GM18907 (cell line): ENCODE data around the gene ZEB1.
"Not testable (repeated sequence)": the region's sequence is repeated elsewhere in the genome, so short reads cannot be mapped to it uniquely, and the experiment has no call there.

ENCODE experiments used
- ATAC-seq: cut with Tn5 transposase; IDR thresholded peaks from one replicate; pipeline ENCODE4 v1.9.1; 2021; ENCODE audit warnings: mild to moderate bottlenecking, moderate library complexity; ENCODE audit not compliant: unreplicated experiment

ZEB1 gene

GRCh38 chr10:31317652-31318381 lies 1.2 kb upstream of the ZEB1 start:
- no peak for ATAC-seq

- peak; percentile 78 for ATAC-seq
These were observed 598 bp upstream of the ZEB1 start for GRCh38 chr10:31318382-31318853.

- ATAC-seq = peak; percentile 29
These were observed 860 bp downstream of the ZEB1 start for GRCh38 chr10:31319602-31320549.

- peak; percentile 23 for ATAC-seq
These were observed 1.7 kb downstream of the ZEB1 start for GRCh38 chr10:31320550-31321211.

GRCh38 chr10:31321396-31321941 lies 2.5 kb downstream of the ZEB1 start:
- ATAC-seq = no peak

GRCh38 chr10:31322647-31323046 lies 3.6 kb downstream of the ZEB1 start:
- no peak for ATAC-seq

- no peak for ATAC-seq
These were observed 21.3 kb downstream of the ZEB1 start for GRCh38 chr10:31340343-31340742.

- ATAC-seq = no peak
These were observed 22.5 kb downstream of the ZEB1 start for GRCh38 chr10:31341552-31341951.

- ATAC-seq = no peak
These were observed 24.0 kb downstream of the ZEB1 start for GRCh38 chr10:31343009-31343408.

GRCh38 chr10:31343551-31343950 lies 24.5 kb downstream of the ZEB1 start:
- ATAC-seq = no peak

GRCh38 chr10:31345886-31346285 lies 26.9 kb downstream of the ZEB1 start:
- no peak for ATAC-seq

- no peak for ATAC-seq
These were observed 27.9 kb downstream of the ZEB1 start for GRCh38 chr10:31346953-31347352.

GRCh38 chr10:31347705-31348104 lies 28.7 kb downstream of the ZEB1 start:
- ATAC-seq = no peak

GRCh38 chr10:31350891-31351290 lies 31.9 kb downstream of the ZEB1 start:
- ATAC-seq = no peak

GRCh38 chr10:31352436-31353226 lies 33.6 kb downstream of the ZEB1 start:
- ATAC-seq = no peak

GRCh38 chr10:31353574-31353973 lies 34.6 kb downstream of the ZEB1 start:
- peak; percentile 89 for ATAC-seq

GRCh38 chr10:31358688-31359330 lies 39.8 kb downstream of the ZEB1 start:
- ATAC-seq = no peak

- no peak for ATAC-seq
These were observed 41.0 kb downstream of the ZEB1 start for GRCh38 chr10:31359979-31360378.

- ATAC-seq = not testable (repeated sequence)
These were observed 42.5 kb downstream of the ZEB1 start for GRCh38 chr10:31361475-31361874.
